HEK293 (cell line): ENCODE results near the gene HIF1A.

Experiments
- BCL11B ChIP-seq: fragments of 450-650 bp; formaldehyde crosslinking; IDR thresholded peaks from 2 replicates; pipeline ENCODE4 v1.5.1; 2016; ENCODE audit warnings: low read depth, missing biosample characterization, missing genetic modification characterization
- FEZF1 ChIP-seq: fragments of 450-650 bp; formaldehyde crosslinking; IDR thresholded peaks from 2 replicates; pipeline ENCODE4 v1.5.1; 2016; ENCODE audit warnings: missing biosample characterization, missing genetic modification characterization
- GLIS2 ChIP-seq: fragments of 450-650 bp; formaldehyde crosslinking; IDR thresholded peaks from 2 replicates; pipeline ENCODE4 v1.5.1; 2016; ENCODE audit warnings: missing biosample characterization, missing genetic modification characterization
- KLF10 ChIP-seq: fragments of 450-650 bp; IDR thresholded peaks from 2 replicates; pipeline ENCODE4 v1.5.1; 2018; ENCODE audit warnings: missing biosample characterization, mild to moderate bottlenecking, missing genetic modification characterization
- SCRT1 ChIP-seq: fragments of 450-650 bp; formaldehyde crosslinking; IDR thresholded peaks from 2 replicates; pipeline ENCODE4 v1.5.1; 2016; ENCODE audit warnings: missing biosample characterization, missing genetic modification characterization, borderline replicate concordance
- SETDB1 ChIP-seq: IDR thresholded peaks from one replicate; pipeline ENCODE4 v1.6.1; 2017; ENCODE audit warnings: mild to moderate bottlenecking, low read length, moderate library complexity, mixed read lengths; ENCODE audit not compliant: insufficient read length
- SP2 ChIP-seq: fragments of 450-650 bp; formaldehyde crosslinking; IDR thresholded peaks from 2 replicates; pipeline ENCODE4 v1.5.1; 2016; ENCODE audit warnings: missing biosample characterization, missing genetic modification characterization
- SP3 ChIP-seq: fragments of 450-650 bp; formaldehyde crosslinking; IDR thresholded peaks from 2 replicates; pipeline ENCODE4 v1.5.1; 2016; ENCODE audit warnings: missing biosample characterization, missing genetic modification characterization
- YY2 ChIP-seq: fragments of 450-650 bp; formaldehyde crosslinking; IDR thresholded peaks from 2 replicates; pipeline ENCODE4 v1.5.1; 2016; ENCODE audit warnings: missing biosample characterization, missing genetic modification characterization
- ZBTB48 ChIP-seq: fragments of 450-650 bp; formaldehyde crosslinking; IDR thresholded peaks from 2 replicates; pipeline ENCODE4 v1.5.1; 2016; ENCODE audit warnings: missing biosample characterization, missing genetic modification characterization
- ZBTB8A ChIP-seq: fragments of 450-650 bp; formaldehyde crosslinking; IDR thresholded peaks from 2 replicates; pipeline ENCODE4 v1.5.1; 2016; ENCODE audit warnings: missing biosample characterization, missing genetic modification characterization
- ZFHX2 ChIP-seq: fragments of 450-650 bp; formaldehyde crosslinking; conservative IDR thresholded peaks from 2 replicates; pipeline ENCODE4 v1.5.1; 2016; ENCODE audit warnings: missing biosample characterization, missing genetic modification characterization
- ZFP3 ChIP-seq: fragments of 450-650 bp; formaldehyde crosslinking; IDR thresholded peaks from 2 replicates; pipeline ENCODE4 v1.5.1; 2016; ENCODE audit warnings: low read depth, missing biosample characterization, missing genetic modification characterization
- ZNF121 ChIP-seq: fragments of 450-650 bp; formaldehyde crosslinking; IDR thresholded peaks from 2 replicates; pipeline ENCODE4 v1.5.1; 2016; ENCODE audit warnings: missing biosample characterization, missing genetic modification characterization
- ZNF133 ChIP-seq: fragments of 450-650 bp; formaldehyde crosslinking; IDR thresholded peaks from 2 replicates; pipeline ENCODE4 v1.5.1; 2016; ENCODE audit warnings: missing biosample characterization, missing genetic modification characterization
- ZNF140 ChIP-seq: fragments of 450-650 bp; formaldehyde crosslinking; IDR thresholded peaks from 2 replicates; pipeline ENCODE4 v1.5.1; 2016; ENCODE audit warnings: missing biosample characterization, missing genetic modification characterization
- ZNF24 ChIP-seq: fragments of 450-650 bp; formaldehyde crosslinking; IDR thresholded peaks from 2 replicates; pipeline ENCODE4 v1.5.1; 2016; ENCODE audit warnings: missing biosample characterization, missing genetic modification characterization
- ZNF311 ChIP-seq: fragments of 450-650 bp; formaldehyde crosslinking; IDR thresholded peaks from 2 replicates; pipeline ENCODE4 v1.5.1; 2017; ENCODE audit warnings: missing biosample characterization, missing genetic modification characterization, borderline replicate concordance
- ZNF350 ChIP-seq: fragments of 450-650 bp; formaldehyde crosslinking; IDR thresholded peaks from 2 replicates; pipeline ENCODE4 v1.5.0; 2017; ENCODE audit warnings: missing biosample characterization, mild to moderate bottlenecking, missing genetic modification characterization
- ZNF362 ChIP-seq: fragments of 450-650 bp; formaldehyde crosslinking; IDR thresholded peaks from 2 replicates; pipeline ENCODE4 v1.5.1; 2016; ENCODE audit warnings: missing biosample characterization, missing genetic modification characterization
- ZNF391 ChIP-seq: fragments of 450-650 bp; formaldehyde crosslinking; IDR thresholded peaks from 2 replicates; pipeline ENCODE4 v1.5.1; 2016; ENCODE audit warnings: low read depth, missing biosample characterization, missing genetic modification characterization, borderline replicate concordance
- ZNF394 ChIP-seq: fragments of 450-650 bp; formaldehyde crosslinking; IDR thresholded peaks from 2 replicates; pipeline ENCODE4 v1.5.1; 2016; ENCODE audit warnings: missing biosample characterization, missing genetic modification characterization, mild to moderate bottlenecking, moderate library complexity, borderline replicate concordance
- ZNF404 ChIP-seq: fragments of 450-650 bp; formaldehyde crosslinking; IDR thresholded peaks from 2 replicates; pipeline ENCODE4 v1.5.1; 2017; ENCODE audit warnings: missing biosample characterization, missing genetic modification characterization
- ZNF501 ChIP-seq: fragments of 450-650 bp; formaldehyde crosslinking; IDR thresholded peaks from 2 replicates; pipeline ENCODE4 v1.5.1; 2016; ENCODE audit warnings: missing biosample characterization, missing genetic modification characterization
- ZNF555 ChIP-seq: fragments of 450-650 bp; formaldehyde crosslinking; conservative IDR thresholded peaks from 2 replicates; pipeline ENCODE4 v1.5.1; 2017; ENCODE audit warnings: missing biosample characterization, mild to moderate bottlenecking, missing genetic modification characterization, inconsistent platforms
- ZNF596 ChIP-seq: fragments of 450-650 bp; IDR thresholded peaks from 2 replicates; pipeline ENCODE4 v1.5.0; 2018; ENCODE audit warnings: missing biosample characterization, mild to moderate bottlenecking, missing genetic modification characterization, moderate library complexity
- ZNF600 ChIP-seq: fragments of 450-650 bp; formaldehyde crosslinking; IDR thresholded peaks from 2 replicates; pipeline ENCODE4 v1.5.1; 2016; ENCODE audit warnings: missing biosample characterization, missing genetic modification characterization
- ZNF624 ChIP-seq: fragments of 450-650 bp; formaldehyde crosslinking; IDR thresholded peaks from 2 replicates; pipeline ENCODE4 v1.5.1; 2017; ENCODE audit warnings: missing biosample characterization, missing genetic modification characterization
- ZNF707 ChIP-seq: fragments of 450-650 bp; formaldehyde crosslinking; IDR thresholded peaks from 2 replicates; pipeline ENCODE4 v1.5.1; 2016; ENCODE audit warnings: missing biosample characterization, missing genetic modification characterization
- ZXDB ChIP-seq: fragments of 450-650 bp; formaldehyde crosslinking; IDR thresholded peaks from 2 replicates; pipeline ENCODE4 v1.5.1; 2016; ENCODE audit warnings: missing biosample characterization, missing genetic modification characterization
- TF ChIP-seq, protein P1 (sequence below): fragments of 450-650 bp; formaldehyde crosslinking; IDR thresholded peaks from 2 replicates; pipeline ENCODE4 v1.5.1; 2017; ENCODE audit warnings: missing biosample characterization, missing genetic modification characterization
- TF ChIP-seq, protein P2 (sequence below): fragments of 450-650 bp; formaldehyde crosslinking; IDR thresholded peaks from 2 replicates; pipeline ENCODE4 v1.5.1; 2016; ENCODE audit warnings: missing biosample characterization, missing genetic modification characterization
- TF ChIP-seq, protein P3 (sequence below): fragments of 450-650 bp; formaldehyde crosslinking; IDR thresholded peaks from 2 replicates; pipeline ENCODE4 v1.5.1; 2016; ENCODE audit warnings: missing biosample characterization, missing genetic modification characterization
- TF ChIP-seq, protein P4 (sequence below): fragments of 450-650 bp; formaldehyde crosslinking; IDR thresholded peaks from 2 replicates; pipeline ENCODE4 v1.5.1; 2016; ENCODE audit warnings: missing biosample characterization, missing genetic modification characterization

The HIF1A gene

DNA sequence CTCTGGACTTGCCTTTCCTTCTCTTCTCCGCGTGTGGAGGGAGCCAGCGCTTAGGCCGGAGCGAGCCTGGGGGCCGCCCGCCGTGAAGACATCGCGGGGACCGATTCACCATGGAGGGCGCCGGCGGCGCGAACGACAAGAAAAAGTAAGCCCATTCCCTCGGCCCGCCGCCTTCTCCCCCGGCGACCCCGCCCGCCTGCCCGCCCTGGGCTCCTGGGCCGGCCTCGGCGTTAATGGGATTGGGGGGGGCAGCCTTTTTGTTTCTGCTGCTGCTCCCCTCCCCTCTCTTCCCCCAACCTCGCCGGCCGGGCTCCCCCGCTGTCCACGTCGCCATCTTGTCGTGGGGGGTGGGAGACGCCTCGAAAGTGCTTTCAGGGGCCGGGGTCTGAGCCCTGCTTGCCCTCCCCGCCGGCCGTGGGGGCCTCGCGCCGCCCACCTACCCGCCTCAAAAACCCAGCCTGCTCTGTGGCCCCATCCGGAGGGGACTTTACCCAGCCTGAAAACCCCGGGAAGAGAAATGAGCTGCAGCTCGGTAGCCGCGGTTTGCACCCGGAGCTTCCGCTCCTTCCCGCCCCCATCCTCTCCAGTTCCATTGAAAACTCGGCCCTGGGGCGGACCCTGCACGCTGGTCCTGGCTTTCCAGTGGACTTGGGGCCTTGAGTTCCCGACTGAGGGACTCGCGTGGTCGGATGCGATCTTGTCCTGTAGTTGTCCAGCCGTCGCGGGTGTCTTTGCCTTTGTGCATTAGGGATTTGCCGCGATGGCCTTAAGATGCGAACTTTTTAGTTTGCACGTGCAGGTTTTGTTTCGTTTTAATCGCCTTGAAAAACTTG, 598 bp downstream of the HIF1A start (continued):
- TF ChIP-seq, protein P1, sequence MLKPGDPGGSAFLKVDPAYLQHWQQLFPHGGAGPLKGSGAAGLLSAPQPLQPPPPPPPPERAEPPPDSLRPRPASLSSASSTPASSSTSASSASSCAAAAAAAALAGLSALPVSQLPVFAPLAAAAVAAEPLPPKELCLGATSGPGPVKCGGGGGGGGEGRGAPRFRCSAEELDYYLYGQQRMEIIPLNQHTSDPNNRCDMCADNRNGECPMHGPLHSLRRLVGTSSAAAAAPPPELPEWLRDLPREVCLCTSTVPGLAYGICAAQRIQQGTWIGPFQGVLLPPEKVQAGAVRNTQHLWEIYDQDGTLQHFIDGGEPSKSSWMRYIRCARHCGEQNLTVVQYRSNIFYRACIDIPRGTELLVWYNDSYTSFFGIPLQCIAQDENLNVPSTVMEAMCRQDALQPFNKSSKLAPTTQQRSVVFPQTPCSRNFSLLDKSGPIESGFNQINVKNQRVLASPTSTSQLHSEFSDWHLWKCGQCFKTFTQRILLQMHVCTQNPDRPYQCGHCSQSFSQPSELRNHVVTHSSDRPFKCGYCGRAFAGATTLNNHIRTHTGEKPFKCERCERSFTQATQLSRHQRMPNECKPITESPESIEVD (tag by site-specific recombination): no peak
- TF ChIP-seq ZNF501 (tag by site-specific recombination) (peak; percentile 57; the same call in 1 of the 2 replicates), ZNF596 (tag by site-specific recombination) (no peak), SP2 (tag by site-specific recombination) (peak; percentile 77), ZNF707 (tag by site-specific recombination) (no peak), ZNF624 (tag by site-specific recombination) (no peak), FEZF1 (tag by site-specific recombination) (0 out of 2 replicates have a peak, but pooled peaks have one; percentile 16), SETDB1 (no peak), ZFP3 (tag by site-specific recombination) (no peak), ZNF350 (tag by site-specific recombination) (no peak), ZNF133 (tag by site-specific recombination) (no peak), ZFHX2 (tag by site-specific recombination) (peak; percentile 64), ZBTB48 (tag by site-specific recombination) (peak; percentile 16; the same call in 1 of the 2 replicates), KLF10 (tag by site-specific recombination) (no peak), SCRT1 (tag by site-specific recombination) (no peak), ZNF362 (tag by site-specific recombination) (no peak), ZBTB8A (tag by site-specific recombination) (peak; percentile 83), ZNF404 (tag by site-specific recombination) (no peak), ZXDB (peak; percentile 65), YY2 (tag by site-specific recombination) (no peak), BCL11B (tag by site-specific recombination) (no peak), ZNF24 (tag by site-specific recombination) (peak; percentile 35; the same call in 1 of the 2 replicates), ZNF600 (tag by site-specific recombination) (peak; percentile 75; the same call in 1 of the 2 replicates), ZNF121 (tag by site-specific recombination) (no peak), SP3 (tag by site-specific recombination) (peak; percentile 82), ZNF391 (no peak), ZNF394 (tag by site-specific recombination) (peak; percentile 61), GLIS2 (peak; percentile 94), ZNF555 (tag by site-specific recombination) (no peak), ZNF311 (tag by site-specific recombination) (no peak), ZNF140 (tag by site-specific recombination) (no peak)
- TF ChIP-seq, protein P2, sequence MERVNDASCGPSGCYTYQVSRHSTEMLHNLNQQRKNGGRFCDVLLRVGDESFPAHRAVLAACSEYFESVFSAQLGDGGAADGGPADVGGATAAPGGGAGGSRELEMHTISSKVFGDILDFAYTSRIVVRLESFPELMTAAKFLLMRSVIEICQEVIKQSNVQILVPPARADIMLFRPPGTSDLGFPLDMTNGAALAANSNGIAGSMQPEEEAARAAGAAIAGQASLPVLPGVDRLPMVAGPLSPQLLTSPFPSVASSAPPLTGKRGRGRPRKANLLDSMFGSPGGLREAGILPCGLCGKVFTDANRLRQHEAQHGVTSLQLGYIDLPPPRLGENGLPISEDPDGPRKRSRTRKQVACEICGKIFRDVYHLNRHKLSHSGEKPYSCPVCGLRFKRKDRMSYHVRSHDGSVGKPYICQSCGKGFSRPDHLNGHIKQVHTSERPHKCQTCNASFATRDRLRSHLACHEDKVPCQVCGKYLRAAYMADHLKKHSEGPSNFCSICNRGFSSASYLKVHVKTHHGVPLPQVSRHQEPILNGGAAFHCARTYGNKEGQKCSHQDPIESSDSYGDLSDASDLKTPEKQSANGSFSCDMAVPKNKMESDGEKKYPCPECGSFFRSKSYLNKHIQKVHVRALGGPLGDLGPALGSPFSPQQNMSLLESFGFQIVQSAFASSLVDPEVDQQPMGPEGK: peak; percentile 96
- TF ChIP-seq, protein P3, sequence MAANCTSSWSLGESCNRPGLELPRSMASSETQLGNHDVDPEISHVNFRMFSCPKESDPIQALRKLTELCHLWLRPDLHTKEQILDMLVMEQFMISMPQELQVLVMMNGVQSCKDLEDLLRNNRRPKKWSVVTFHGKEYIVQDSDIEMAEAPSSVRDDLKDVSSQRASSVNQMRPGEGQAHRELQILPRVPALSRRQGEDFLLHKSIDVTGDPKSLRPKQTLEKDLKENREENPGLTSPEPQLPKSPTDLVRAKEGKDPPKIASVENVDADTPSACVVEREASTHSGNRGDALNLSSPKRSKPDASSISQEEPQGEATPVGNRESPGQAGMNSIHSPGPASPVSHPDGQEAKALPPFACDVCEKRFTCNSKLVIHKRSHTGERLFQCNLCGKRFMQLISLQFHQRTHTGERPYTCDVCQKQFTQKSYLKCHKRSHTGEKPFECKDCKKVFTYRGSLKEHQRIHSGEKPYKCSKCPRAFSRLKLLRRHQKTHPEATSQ (tag by site-specific recombination): peak; percentile 73
- TF ChIP-seq, protein P4, sequence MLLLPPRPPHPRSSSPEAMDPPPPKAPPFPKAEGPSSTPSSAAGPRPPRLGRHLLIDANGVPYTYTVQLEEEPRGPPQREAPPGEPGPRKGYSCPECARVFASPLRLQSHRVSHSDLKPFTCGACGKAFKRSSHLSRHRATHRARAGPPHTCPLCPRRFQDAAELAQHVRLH (tag by site-specific recombination): no peak
